Prostate gland (tissue), 2 donors: ENCODE data around the gene RILP. TPM values are rescaled to one million over a fixed set of nuclear protein-coding genes. Genes with fewer than 3 reads are reported as not detected.
A peak's percentile ranks its signal among the peaks of the same experiment; 100 is the strongest.

Source experiments
- DNase-seq: peaks from one replicate; pipeline ENCODE4 v3.0.0-alpha.2; 2019; ENCODE audit warnings: low spot score
- H3K27ac ChIP-seq, 2 donors: fragments of 200-600 bp; sonication (generic); 2 replicates each; pipeline ENCODE4 v1.5.1; 2017 to 2019
- H3K27me3 ChIP-seq: fragments of 200-600 bp; sonication (generic); replicated peaks from 2 replicates; pipeline ENCODE4 v1.5.1; 2019; ENCODE audit not compliant: insufficient read depth
- H3K36me3 ChIP-seq, 2 donors: fragments of 200-600 bp; sonication (generic); 1 replicate in 1 of 2; 2 replicates in 1 of 2; pipeline versions ENCODE4 v1.5.1 to v1.8.1; 2017 to 2019
- H3K4me1 ChIP-seq: fragments of 200-600 bp; sonication (generic); replicated peaks from 2 replicates; pipeline ENCODE4 v1.5.1; 2019
- H3K4me3 ChIP-seq, 2 donors: fragments of 200-600 bp; sonication (generic); 2 replicates each; pipeline ENCODE4 v1.5.1; 2017 to 2019
- H3K9me3 ChIP-seq: fragments of 200-600 bp; sonication (generic); 2 replicates; pipeline ENCODE4 v1.5.1; 2017
- POLR2A ChIP-seq: fragments of 450-650 bp; IDR thresholded peaks from one replicate; pipeline ENCODE4 v1.6.1; 2016; ENCODE audit warnings: antibody characterized with exemption, mild to moderate bottlenecking
- POLR2AphosphoS5 ChIP-seq: sonication (generic); formaldehyde crosslinking; IDR thresholded peaks from one replicate; pipeline ENCODE4 v1.6.1; 2017; ENCODE audit warnings: antibody characterized with exemption
- WGBS: methylation state at CpG from one replicate; pipeline ENCODE4 v1.1.5; 2018; 5-methylcytosine and 5-hydroxymethylcytosine counted together
- intact Hi-C: fragments of 100-400 bp; cut with DNase I; formaldehyde crosslinking; loops from one replicate; pipeline ENCODE4 v1.14.2; 2022
- total RNA-seq, 2 donors: library from RNA; depleted of rRNA; stranded (reverse); fragments of >200 nt; gene quantifications; one replicate each; pipeline ENCODE4 v1.1.0, GENCODE V29; 2016
- TF ChIP-seq, protein P1 (sequence below), 4 experiments: fragments of 200-600 bp in 2 of 4; fragments of 450-650 bp in 2 of 4; sonication (generic) in 2 of 4; IDR thresholded peaks; 1 replicate in 3 of 4; 2 replicates in 1 of 4; pipeline ENCODE4 v1.5.1; 2016 to 2019; ENCODE audit warnings: antibody characterized with exemption in 4 of 4, mild to moderate bottlenecking in 2 of 4, moderate library complexity in 2 of 4

Gene RILP
- total RNA-seq, 2 donors from 2014 or later = 16.9 to 24.4 TPM

GRCh38 chr17:1629504-1630310, 20.0 kb downstream of the RILP start:
- intact Hi-C loops = loop anchor here (1.0 to 5.0 kb wide), 2 partner anchors 37 to 55 kb away; no protein-coding TSS in a partner anchor

DNA sequence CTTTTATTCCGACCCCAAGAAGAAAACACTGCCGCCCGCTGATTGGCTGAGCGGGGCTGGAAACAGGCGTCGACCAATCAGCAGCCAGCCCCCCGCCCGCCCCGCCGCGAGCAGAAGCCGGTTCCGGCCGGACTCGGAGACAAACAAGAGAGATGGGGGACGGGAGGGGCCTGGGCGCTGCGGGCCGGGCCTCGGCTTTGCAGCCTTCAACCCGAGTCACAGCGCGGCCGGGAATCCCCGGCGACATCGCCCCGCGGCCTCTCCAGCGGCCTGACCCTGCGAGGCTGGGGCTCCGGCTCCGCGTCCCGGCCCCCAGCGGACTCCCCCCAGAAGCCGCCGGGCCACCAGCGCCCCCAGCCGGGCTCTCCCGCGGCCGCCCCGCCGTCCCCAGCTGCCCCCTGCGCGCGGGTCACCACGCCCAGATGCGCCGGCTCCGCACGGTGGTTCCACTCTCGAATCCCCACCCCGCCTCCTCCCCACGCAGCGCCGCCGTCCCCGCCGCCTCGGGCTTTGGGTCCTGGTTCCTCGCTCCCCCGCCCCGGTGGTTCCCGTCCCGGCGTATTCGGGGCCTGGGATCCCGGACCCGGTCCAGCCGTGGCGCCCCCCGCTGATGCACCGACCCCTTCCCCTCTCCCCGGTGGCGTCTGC, 20.7 kb downstream of the RILP start:
- DNase-seq = peak; percentile 94
- WGBS = 1% methylated on average over 66 of the region's 77 CpGs
- Histone ChIP-seq H3K36me3 (no peaks in the 10 kb centered on the region), H3K4me1 (peaks cover 8% of the 10 kb centered on the region), H3K27me3 (no peaks in the 10 kb centered on the region), H3K9me3 (no peaks in the 10 kb centered on the region), H3K27ac (peak overlapping the region; percentile 78 to 94), H3K4me3 (peak overlapping the region; percentile 47 to 83)
- intact Hi-C loops = loop anchor here (1.0 to 5.0 kb wide), 2 partner anchors 37 to 55 kb away; no protein-coding TSS in a partner anchor
- TF ChIP-seq POLR2A (peak; percentile 74), POLR2AphosphoS5 (peak; percentile 64)
- TF ChIP-seq, protein P1, sequence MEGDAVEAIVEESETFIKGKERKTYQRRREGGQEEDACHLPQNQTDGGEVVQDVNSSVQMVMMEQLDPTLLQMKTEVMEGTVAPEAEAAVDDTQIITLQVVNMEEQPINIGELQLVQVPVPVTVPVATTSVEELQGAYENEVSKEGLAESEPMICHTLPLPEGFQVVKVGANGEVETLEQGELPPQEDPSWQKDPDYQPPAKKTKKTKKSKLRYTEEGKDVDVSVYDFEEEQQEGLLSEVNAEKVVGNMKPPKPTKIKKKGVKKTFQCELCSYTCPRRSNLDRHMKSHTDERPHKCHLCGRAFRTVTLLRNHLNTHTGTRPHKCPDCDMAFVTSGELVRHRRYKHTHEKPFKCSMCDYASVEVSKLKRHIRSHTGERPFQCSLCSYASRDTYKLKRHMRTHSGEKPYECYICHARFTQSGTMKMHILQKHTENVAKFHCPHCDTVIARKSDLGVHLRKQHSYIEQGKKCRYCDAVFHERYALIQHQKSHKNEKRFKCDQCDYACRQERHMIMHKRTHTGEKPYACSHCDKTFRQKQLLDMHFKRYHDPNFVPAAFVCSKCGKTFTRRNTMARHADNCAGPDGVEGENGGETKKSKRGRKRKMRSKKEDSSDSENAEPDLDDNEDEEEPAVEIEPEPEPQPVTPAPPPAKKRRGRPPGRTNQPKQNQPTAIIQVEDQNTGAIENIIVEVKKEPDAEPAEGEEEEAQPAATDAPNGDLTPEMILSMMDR (IDR thresholded peaks at IDR 0.05) = peak; percentile 27 to 72 (median 48)

More at GRCh38 chr17:1629504-1630310, 20.0 kb downstream of the RILP start:
- H3K27me3 ChIP-seq = no peaks in the 10 kb centered on the region
- peaks cover 8% of the 10 kb centered on the region for H3K4me1 ChIP-seq
- no peaks in the 10 kb centered on the region for H3K9me3 ChIP-seq
- TF ChIP-seq POLR2AphosphoS5 (no peak), POLR2A (no peak)
- TF ChIP-seq, protein P1 (IDR thresholded peaks at IDR 0.05) = peak; percentile 38 to 86 (median 70)
- H3K36me3 ChIP-seq = no peaks in the 10 kb centered on the region
- DNase-seq = peak; percentile 53
- H3K4me3 ChIP-seq = peak overlapping the region; percentile 47 to 83
- 4% methylated on average over 45 of the region's 45 CpGs for WGBS
- peak overlapping the region; percentile 78 to 94 for H3K27ac ChIP-seq

- no peaks in the 10 kb centered on the region for H3K36me3 ChIP-seq
- H3K4me1 ChIP-seq = peaks cover 8% of the 10 kb centered on the region
- WGBS = under 1% methylated on average over 80 of the region's 95 CpGs
- TF ChIP-seq POLR2AphosphoS5 (peak; percentile 51), POLR2A (peak; percentile 46)
- TF ChIP-seq, protein P1 (IDR thresholded peaks at IDR 0.05) = peak in 1 of 4 experiments; percentile 42
- peak; percentile 81 for DNase-seq
- H3K4me3 ChIP-seq = peak within 1 kb of the TSS; percentile 47 to 83
- no peaks in the 10 kb centered on the region for H3K27me3 ChIP-seq
- peak within 1 kb of the TSS; percentile 78 to 94 for H3K27ac ChIP-seq
- intact Hi-C loops = loop anchor here (1.0 to 5.0 kb wide), 2 partner anchors 36 to 51 kb away; no protein-coding TSS in a partner anchor
- no peaks in the 10 kb centered on the region for H3K9me3 ChIP-seq
Observed at GRCh38 chr17:1627982-1628855, 21.4 kb downstream of the RILP start, which contains the start of gene SLC43A2. SLC43A2 (minus strand) TSS chr17:1628834; CDS start chr17:1627874, 960 bp downstream.

- H3K4me1 ChIP-seq = peaks cover 8% of the 10 kb centered on the region
- WGBS = 30% methylated on average over 21 of the region's 39 CpGs
- H3K9me3 ChIP-seq = no peaks in the 10 kb centered on the region
- DNase-seq = no peak
- H3K36me3 ChIP-seq = no peaks in the 10 kb centered on the region
- peak overlapping the region; percentile 47 to 83 for H3K4me3 ChIP-seq
- no peaks in the 10 kb centered on the region for H3K27me3 ChIP-seq
- TF ChIP-seq POLR2AphosphoS5 (no peak), POLR2A (no peak)
- TF ChIP-seq, protein P1 (IDR thresholded peaks at IDR 0.05) = no peak
- H3K27ac ChIP-seq = peak overlapping the region; percentile 78 to 94
- intact Hi-C loops = loop anchor here (1.0 to 5.0 kb wide), 2 partner anchors 35 to 50 kb away; no protein-coding TSS in a partner anchor
Observed at GRCh38 chr17:1627182-1627981, 22.3 kb downstream of the RILP start.
